Activated T-cell treated with anti-CD3 and anti-CD28 coated beads, Interleukin-2, amount 50 U/mL, for 4 hours (primary cell): Measurements from ENCODE around the gene RUNDC3A. TPM values are rescaled to one million over a fixed set of nuclear protein-coding genes. Genes with fewer than 3 reads are reported as not detected.
"Not testable (repeated sequence)": the region's sequence is repeated elsewhere in the genome, so short reads cannot be mapped to it uniquely, and the experiment has no call there.

ENCODE experiments used
- ATAC-seq, 2 donors: fragments of 200-7000 bp; cut with Tn5 transposase; one replicate each; pipeline ENCODE4 v1.10.0; 2021
- DNase-seq: peaks from one replicate; pipeline ENCODE4 v3.0.0-alpha.2; 2020
- H3K27me3 Mint-ChIP-seq: one replicate; pipeline ENCODE4 v1.8.0; 2021; ENCODE audit warnings: low read depth, mixed read lengths
- H3K36me3 Mint-ChIP-seq: one replicate; pipeline ENCODE4 v1.8.0; 2022; ENCODE audit warnings: mixed read lengths; ENCODE audit not compliant: insufficient read depth
- H3K4me1 Mint-ChIP-seq: one replicate; pipeline ENCODE4 v1.8.0; 2021; ENCODE audit warnings: low read depth, mixed read lengths
- H3K4me3 Mint-ChIP-seq: one replicate; pipeline ENCODE4 v1.8.0; 2021; ENCODE audit warnings: mild to moderate bottlenecking, moderate library complexity, mixed read lengths
- H3K9me3 Mint-ChIP-seq: one replicate; pipeline ENCODE4 v1.8.0; 2021; ENCODE audit warnings: mixed read lengths
- total RNA-seq, 3 donors: library from RNA; stranded (reverse); gene quantifications; one replicate each; pipeline ENCODE4 v1.2.1, GENCODE V29; 2021

RUNDC3A gene
- total RNA-seq, 3 donors from 2014 or later, result 0.18 to 0.26 TPM; not detected in 1

DNA sequence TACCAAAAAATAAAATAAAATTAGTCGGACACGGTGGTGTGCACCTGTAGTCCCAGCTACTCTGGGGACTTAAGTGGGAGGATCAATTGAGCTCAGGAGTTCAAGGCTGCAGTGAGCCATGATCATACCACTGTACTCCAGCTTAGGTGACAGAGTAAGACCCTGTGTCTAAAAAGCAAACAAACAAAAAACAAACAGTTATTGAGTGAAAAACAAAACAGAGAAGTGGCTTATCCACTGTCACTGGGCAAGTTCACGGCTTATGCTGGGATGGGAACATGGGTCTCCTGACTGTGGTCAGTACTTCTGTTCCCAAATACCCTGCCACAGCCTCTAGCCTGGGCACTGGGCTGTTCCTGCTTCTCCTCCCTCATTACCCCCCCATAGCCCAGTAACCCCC is 27.2 kb downstream of the RUNDC3A start:
- H3K36me3 Mint-ChIP-seq, result no peaks in the 10 kb centered on the region
- H3K27me3 Mint-ChIP-seq, result peaks cover 5% of the 10 kb centered on the region
- no peak overlapping the region for H3K4me3 Mint-ChIP-seq
- H3K4me1 Mint-ChIP-seq, result peaks cover 8% of the 10 kb centered on the region
- no peaks in the 10 kb centered on the region for H3K9me3 Mint-ChIP-seq
- ATAC-seq (no peak), DNase-seq (no peak)

DNA sequence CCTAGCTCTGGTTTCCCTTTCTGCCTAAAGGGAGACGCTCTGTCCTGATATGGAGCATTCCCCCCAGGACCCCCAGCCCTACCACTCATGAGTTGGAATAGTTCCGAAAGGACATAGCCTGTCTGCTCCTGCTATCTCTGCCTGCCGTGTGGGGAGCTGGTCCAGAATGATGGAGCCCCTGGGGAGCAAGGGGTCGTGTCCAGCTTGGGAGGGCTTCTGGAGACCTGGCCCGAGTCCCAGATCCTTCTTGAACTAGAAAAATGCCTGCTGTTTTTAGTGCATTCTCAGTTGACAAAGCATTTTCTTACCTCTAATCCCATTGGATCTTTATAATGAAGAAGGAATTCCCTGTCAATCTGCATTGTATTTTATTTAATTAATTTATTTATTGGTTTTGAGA is 27.6 kb downstream of the RUNDC3A start:
- Mint-ChIP-seq H3K9me3 (no peaks in the 10 kb centered on the region), H3K36me3 (no peaks in the 10 kb centered on the region), H3K27me3 (peaks cover 5% of the 10 kb centered on the region), H3K4me3 (no peak overlapping the region), H3K4me1 (peaks cover 8% of the 10 kb centered on the region)
- DNase-seq, result no peak
- no peak for ATAC-seq

DNA sequence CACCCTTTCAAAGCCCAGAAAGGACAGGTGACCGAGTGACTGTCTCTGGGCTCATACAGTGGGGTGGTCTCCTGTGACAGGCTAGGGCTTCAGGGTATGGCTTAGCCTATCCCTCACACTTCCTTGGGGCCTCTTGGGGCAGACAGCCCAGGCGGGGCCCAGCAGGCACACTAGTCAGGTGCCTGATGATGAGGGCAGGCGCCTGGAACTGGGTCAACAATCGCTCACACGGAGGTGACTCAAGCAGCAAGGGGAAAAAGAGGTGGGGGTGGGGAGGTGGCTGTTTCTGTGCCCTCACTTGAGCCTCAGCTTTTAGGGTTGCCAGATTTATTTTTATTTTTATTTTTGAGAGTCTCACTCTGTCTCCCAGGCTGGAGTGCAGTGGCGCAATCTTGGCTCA is 30.3 kb downstream of the RUNDC3A start:
- H3K36me3 Mint-ChIP-seq, result no peaks in the 10 kb centered on the region

DNA sequence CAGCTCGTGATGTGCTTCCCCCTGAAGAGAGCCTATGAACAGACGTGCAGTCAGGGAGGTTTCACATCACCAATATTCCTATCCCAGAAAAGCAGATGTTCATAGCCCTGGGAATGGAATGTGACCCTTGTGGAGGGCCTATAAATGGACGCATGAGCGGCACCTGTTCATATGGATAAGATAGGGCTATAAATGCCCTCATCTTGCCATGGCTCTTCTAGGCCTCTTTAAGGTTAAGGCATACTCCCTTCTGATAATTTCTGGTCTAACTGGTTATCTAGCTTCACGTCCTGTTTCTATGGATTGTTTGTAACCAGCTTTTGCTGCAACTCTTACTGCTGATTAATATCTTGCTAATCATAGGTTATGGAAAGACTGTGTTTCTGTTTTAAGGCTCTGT is 32.2 kb downstream of the RUNDC3A start:
- not testable (repeated sequence) for DNase-seq, H3K4me3 Mint-ChIP-seq, H3K9me3 Mint-ChIP-seq, ATAC-seq, H3K36me3 Mint-ChIP-seq
- peaks cover 11% of the 10 kb centered on the region for H3K27me3 Mint-ChIP-seq
- peaks cover 11% of the 10 kb centered on the region for H3K4me1 Mint-ChIP-seq

More for the DNA sequence above, 30.3 kb downstream of the RUNDC3A start:
- DNase-seq, result no peak
- no peaks in the 10 kb centered on the region for H3K9me3 Mint-ChIP-seq
- peaks cover 4% of the 10 kb centered on the region for H3K4me1 Mint-ChIP-seq
- ATAC-seq, result peak; percentile 27 to 69
- H3K4me3 Mint-ChIP-seq, result no peak overlapping the region
- peaks cover 11% of the 10 kb centered on the region for H3K27me3 Mint-ChIP-seq

DNA sequence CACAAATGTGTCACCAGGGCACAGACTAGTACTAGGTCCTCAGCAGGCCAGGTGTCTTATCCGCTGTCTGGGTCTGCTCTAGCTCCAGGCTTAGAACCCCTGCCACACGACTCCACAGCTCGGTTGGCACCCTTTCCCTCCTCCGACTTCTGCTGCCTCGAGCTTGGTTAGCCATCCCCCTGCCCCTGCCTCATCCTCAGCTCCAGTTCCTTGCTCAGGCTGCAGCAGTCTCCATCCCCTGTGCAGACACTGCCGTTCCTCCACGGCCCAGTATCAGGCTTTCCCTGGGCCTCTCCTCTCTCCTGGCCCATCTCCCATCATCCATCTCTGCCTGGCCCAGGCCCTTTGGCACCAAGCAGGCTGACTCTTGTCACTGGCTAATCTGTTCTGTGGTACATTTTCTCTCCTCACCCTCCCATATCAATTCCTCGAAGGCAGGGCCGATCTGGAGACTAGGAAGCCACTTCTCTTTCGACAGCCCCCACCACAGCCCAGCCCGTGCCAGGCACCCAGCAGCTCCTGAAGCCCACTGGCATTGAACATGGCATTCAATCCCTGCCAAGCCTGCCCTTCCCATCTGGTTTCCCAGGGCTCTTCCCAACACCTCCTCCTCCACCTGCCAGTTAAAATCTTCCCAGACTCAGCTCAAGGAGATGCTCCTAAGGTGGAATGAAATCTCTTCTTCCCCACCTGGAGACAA is 35.3 kb downstream of the RUNDC3A start:
- DNase-seq, result no peak

DNA sequence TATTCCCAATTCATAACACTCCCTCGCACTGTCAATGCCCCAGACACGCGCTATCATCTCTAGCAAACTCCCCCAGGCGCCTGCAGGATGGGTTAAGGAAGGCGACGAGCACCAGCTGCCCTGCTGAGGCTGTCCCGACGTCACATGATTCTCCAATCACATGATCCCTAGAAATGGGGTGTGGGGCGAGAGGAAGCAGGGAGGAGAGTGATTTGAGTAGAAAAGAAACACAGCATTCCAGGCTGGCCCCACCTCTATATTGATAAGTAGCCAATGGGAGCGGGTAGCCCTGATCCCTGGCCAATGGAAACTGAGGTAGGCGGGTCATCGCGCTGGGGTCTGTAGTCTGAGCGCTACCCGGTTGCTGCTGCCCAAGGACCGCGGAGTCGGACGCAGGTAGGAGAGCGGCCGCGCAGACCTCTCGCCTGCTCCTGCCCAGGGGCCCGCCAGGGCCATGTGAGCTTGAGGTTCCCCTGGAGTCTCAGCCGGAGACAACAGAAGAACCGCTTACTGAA is 36.6 kb downstream of the RUNDC3A start, which contains the start of gene GRN:
Gene GRN, plus strand, starts transcription at position 364 of the 515 bp plus-strand sequence. CDS start 3,863 bp downstream, outside the sequence.
- Mint-ChIP-seq H3K4me1 (peaks cover 17% of the 10 kb centered on the region), H3K27me3 (peaks cover 6% of the 10 kb centered on the region)

More for the DNA sequence above, 35.3 kb downstream of the RUNDC3A start:
- peaks cover 6% of the 10 kb centered on the region for H3K27me3 Mint-ChIP-seq
- H3K9me3 Mint-ChIP-seq, result no peaks in the 10 kb centered on the region
- peaks cover 18% of the 10 kb centered on the region for H3K4me1 Mint-ChIP-seq
- H3K36me3 Mint-ChIP-seq, result no peaks in the 10 kb centered on the region
- no peak overlapping the region for H3K4me3 Mint-ChIP-seq
- ATAC-seq, result no peak

DNA sequence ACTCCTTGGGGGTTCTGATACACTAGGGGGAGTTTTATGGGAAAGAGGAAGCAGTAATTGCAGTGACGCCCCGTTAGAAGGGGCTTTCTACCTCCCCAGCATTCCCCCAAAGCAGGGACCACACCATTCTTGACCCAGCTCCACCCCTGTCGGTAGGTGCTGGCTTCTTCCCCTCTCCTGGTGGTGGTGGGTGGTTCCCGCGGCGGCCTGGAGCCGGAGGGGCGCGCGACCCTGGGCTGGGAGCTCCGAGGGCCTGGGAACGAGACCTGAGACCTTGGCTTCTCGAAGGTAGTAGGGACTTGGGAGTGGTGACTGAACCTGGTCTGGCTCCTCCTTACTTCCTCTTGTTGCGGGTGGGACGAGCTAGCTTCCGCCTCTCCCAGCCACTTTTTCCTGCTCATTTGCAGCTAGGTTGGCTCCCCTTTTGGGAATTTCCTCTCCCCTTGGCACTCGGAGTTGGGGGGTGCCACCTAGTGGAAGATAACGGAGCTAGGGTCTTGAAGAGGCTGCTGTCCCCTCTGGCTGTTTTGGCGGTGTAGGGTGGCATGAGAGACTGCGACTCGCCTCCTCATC is 37.1 kb downstream of the RUNDC3A start:
- peaks cover 6% of the 10 kb centered on the region for H3K27me3 Mint-ChIP-seq
- ATAC-seq (peak; percentile 29 to 34), DNase-seq (peak; percentile 33)
- peak overlapping the region; percentile 85 for H3K4me3 Mint-ChIP-seq
- H3K9me3 Mint-ChIP-seq, result no peaks in the 10 kb centered on the region
- H3K4me1 Mint-ChIP-seq, result peaks cover 17% of the 10 kb centered on the region
- no peaks in the 10 kb centered on the region for H3K36me3 Mint-ChIP-seq

More for the DNA sequence above, 36.6 kb downstream of the RUNDC3A start, which contains the start of gene GRN:
- H3K9me3 Mint-ChIP-seq, result no peaks in the 10 kb centered on the region
- ATAC-seq (peak; percentile 99), DNase-seq (peak; percentile 75)
- H3K36me3 Mint-ChIP-seq, result no peaks in the 10 kb centered on the region
- H3K4me3 Mint-ChIP-seq, result peak within 1 kb of the TSS; percentile 85

DNA sequence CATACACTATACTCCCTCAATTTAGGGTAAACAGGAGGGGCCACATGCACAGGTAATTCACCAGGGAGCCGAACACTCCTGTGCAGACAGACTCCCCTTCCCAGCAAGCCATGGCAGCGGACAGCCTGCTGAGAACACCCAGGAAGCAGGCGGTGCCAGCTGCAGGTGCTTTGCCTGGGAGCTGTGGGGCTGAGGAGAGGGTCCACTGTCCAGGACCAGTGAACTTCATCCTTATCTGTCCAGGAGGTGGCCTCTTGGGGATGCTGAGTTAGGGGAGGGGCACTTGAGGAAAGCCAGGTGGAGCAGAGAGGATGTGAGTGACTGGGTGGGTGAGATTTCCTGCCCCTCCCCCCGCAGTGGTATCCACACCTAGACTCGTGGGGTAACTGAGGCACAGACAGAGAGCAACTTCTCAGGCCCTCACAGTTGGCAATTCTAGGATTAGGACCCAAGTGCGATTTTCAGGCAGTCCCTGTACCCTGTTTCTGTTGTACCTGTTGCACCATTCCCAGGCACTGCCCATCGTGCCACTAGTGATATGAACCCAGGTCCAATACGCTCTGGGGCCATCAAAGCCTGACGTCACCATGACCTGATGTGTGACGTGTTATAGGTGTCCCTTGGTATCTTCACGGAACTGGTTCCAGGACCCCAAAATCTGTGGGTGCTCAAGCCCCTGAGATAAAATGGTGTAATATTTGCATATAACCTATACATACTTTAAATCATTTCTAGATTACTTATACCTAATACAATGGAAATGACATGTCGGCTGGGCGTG is 37.9 kb downstream of the RUNDC3A start:
- Mint-ChIP-seq H3K4me3 (peak overlapping the region; percentile 85), H3K27me3 (peaks cover 6% of the 10 kb centered on the region), H3K4me1 (peaks cover 19% of the 10 kb centered on the region), H3K9me3 (no peaks in the 10 kb centered on the region), H3K36me3 (no peaks in the 10 kb centered on the region)
- no peak for ATAC-seq
- DNase-seq, result no peak

DNA sequence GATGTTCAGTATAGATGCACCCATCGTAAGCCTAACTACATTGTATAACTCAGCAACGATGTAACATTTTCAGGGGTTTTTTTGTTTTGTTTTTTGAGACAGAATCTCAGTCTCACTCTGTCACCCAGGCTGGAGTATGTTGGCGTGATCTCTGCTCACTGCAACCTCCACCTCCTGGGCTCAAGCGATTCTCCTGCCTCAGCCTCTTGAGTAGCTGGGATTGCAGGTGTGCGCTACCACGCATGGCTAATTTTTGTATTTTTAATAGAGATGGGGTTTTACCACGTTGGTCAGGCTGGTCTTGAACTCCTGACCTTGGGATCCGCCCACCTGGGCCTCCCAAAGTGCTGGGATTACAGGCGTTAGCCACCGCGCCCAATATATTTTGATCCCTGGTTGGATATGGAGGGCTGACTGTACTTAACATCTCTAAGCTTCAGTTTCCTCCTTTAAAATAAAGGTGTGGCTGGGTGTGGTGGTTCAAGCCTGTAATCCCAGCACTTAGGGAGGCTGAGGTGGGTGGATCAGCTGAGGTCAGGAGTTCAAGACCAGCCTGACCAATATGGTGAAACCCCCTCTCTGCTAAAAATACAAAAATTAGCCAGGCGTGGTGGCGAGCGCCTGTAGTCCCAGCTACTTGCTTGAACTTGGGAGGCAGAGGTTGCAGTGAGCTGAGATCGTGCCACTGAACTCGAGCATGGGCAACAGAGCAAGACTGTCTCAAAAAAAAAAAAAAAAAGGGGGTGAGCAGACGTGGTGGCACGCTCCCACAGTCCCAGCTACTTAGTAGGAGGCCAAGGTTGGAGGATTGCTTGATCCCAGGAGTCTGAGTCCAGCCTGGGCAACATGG is 39.0 kb downstream of the RUNDC3A start:
- H3K4me3 Mint-ChIP-seq, ATAC-seq, DNase-seq, H3K9me3 Mint-ChIP-seq, H3K27me3 Mint-ChIP-seq, H3K36me3 Mint-ChIP-seq: not testable (repeated sequence)
- H3K4me1 Mint-ChIP-seq, result peaks cover 19% of the 10 kb centered on the region

DNA sequence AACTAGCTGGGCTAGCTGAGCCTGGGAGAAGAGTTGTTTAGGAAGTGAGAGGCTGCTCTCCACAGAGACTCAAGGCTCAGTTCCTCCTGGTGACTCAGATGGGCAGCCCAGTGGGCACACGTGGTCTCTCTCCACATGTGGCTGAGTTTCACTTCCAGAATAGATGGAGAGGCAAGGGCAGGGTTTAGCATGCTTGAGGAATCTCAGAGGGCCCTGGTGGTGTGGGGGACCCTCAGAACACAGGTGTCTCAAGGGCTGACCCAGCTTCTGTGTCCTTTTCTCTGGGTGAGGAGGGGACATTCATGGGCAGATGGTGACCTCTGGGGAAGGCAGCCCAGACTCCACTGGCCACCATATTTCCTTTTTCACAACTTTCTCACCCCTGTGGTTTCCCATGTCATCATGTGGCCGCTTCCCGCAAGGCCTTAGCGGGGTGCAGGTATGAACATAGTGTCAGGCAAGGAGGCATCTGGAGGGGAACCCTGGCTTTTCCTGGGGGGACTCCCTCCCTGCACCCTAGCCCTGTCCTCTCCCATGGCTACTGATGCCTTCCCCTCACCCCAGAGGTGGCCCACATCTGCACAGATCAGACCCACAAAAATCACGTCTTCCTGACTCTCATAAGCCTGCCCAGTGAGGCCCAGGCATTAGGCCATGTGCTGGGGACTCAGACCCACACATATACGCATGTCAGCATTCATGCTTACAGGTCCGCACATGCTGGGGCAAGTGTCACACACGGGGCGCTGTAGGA is 40.0 kb downstream of the RUNDC3A start:
- no peaks in the 10 kb centered on the region for H3K9me3 Mint-ChIP-seq
- DNase-seq (no peak), ATAC-seq (no peak)
- no peaks in the 10 kb centered on the region for H3K27me3 Mint-ChIP-seq
- peaks cover 21% of the 10 kb centered on the region for H3K4me1 Mint-ChIP-seq
- H3K4me3 Mint-ChIP-seq, result no peak overlapping the region
- H3K36me3 Mint-ChIP-seq, result no peaks in the 10 kb centered on the region

DNA sequence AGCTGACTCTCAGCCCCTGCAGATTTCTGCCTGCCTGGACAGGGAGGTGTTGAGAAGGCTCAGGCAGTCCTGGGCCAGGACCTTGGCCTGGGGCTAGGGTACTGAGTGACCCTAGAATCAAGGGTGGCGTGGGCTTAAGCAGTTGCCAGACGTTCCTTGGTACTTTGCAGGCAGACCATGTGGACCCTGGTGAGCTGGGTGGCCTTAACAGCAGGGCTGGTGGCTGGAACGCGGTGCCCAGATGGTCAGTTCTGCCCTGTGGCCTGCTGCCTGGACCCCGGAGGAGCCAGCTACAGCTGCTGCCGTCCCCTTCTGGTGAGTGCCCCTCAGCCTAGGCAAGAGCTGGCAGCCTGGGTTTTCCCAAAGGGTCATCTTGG is 40.6 kb downstream of the RUNDC3A start:
- ATAC-seq (no peak), DNase-seq (no peak)
- Mint-ChIP-seq H3K4me3 (no peak overlapping the region), H3K4me1 (peaks cover 21% of the 10 kb centered on the region), H3K36me3 (no peaks in the 10 kb centered on the region), H3K9me3 (no peaks in the 10 kb centered on the region), H3K27me3 (no peaks in the 10 kb centered on the region)

DNA sequence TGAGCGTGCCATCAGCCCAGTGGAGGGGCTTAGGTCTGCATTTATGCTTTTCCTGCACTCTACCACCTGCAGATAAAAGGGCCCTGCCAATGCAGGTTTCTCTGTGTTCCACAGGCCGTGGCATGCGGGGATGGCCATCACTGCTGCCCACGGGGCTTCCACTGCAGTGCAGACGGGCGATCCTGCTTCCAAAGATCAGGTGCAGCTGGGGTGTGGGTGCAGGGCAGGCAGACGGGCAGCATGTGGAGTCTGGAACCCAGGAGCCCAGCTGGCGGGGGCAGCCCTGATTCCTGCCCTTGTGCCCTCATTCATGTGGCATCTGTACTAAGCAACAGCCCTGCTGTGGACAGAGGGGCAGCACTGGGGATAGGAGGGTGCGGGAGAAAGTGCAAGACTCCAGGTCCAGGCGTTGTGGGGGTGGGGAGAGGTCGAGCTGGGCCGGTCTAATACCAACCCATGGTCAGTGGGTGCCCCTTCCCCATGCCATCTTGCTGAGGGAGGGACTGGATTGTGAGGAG is 41.2 kb downstream of the RUNDC3A start:
- Mint-ChIP-seq H3K27me3 (no peaks in the 10 kb centered on the region), H3K4me1 (peaks cover 20% of the 10 kb centered on the region)

DNA sequence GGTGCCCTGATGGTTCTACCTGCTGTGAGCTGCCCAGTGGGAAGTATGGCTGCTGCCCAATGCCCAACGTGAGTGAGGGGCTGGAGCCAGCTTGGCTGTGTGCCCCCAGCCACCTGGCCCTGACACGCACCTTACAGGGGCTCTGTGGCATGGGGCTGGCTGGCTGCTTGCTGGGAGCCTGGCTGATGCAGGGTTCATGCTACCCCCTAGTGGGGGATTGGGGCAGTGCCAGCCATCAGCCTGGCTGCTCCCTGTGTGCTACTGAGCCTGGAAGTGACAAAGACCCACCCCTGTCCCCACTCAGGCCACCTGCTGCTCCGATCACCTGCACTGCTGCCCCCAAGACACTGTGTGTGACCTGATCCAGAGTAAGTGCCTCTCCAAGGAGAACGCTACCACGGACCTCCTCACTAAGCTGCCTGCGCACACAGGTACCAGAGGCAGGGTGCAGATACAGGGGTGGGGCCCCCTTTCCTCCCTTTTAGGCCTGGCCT is 42.4 kb downstream of the RUNDC3A start:
- Mint-ChIP-seq H3K4me3 (no peak overlapping the region), H3K9me3 (no peaks in the 10 kb centered on the region), H3K27me3 (no peaks in the 10 kb centered on the region), H3K4me1 (peaks cover 12% of the 10 kb centered on the region), H3K36me3 (no peaks in the 10 kb centered on the region)
- ATAC-seq (peak; percentile 75 to 80), DNase-seq (peak; percentile 70)

More for the DNA sequence above, 41.2 kb downstream of the RUNDC3A start:
- Mint-ChIP-seq H3K9me3 (no peaks in the 10 kb centered on the region), H3K4me3 (no peak overlapping the region), H3K36me3 (no peaks in the 10 kb centered on the region)
- ATAC-seq, result no peak
- no peak for DNase-seq
